Spleen (tissue), 7 donors: ENCODE measurements around the gene TRPV2.

Experiments used
- POLR2A ChIP-seq, 3 donors: fragments of 450-650 bp; IDR thresholded peaks; one replicate each; pipeline ENCODE4 v1.5.1; 2017; ENCODE audit warnings: antibody characterized with exemption in 3 of 3, mild to moderate bottlenecking in 1 of 3
- TF ChIP-seq, protein P1 (sequence below), 11 experiments: fragments of 200-600 bp in 7 of 11; fragments of 450-650 bp in 4 of 11; sonication (generic) in 4 of 11; IDR thresholded peaks in 8 of 11; conservative IDR thresholded peaks in 3 of 11; 1 replicate in 7 of 11; 2 replicates in 4 of 11; pipeline versions ENCODE4 v1.4.0 to v1.8.0; 2016 to 2021; ENCODE audit warnings: antibody characterized with exemption in 11 of 11, inconsistent platforms in 4 of 11, mild to moderate bottlenecking in 1 of 11
- donor health status: DM: no; HTN: no; CAD: no; lungs with moderate emphysema.
- donor health status: DM: no; HTN: no; CAD: no.
- donor health status: DM: no; HTN: no; CAD: no.

DNA sequence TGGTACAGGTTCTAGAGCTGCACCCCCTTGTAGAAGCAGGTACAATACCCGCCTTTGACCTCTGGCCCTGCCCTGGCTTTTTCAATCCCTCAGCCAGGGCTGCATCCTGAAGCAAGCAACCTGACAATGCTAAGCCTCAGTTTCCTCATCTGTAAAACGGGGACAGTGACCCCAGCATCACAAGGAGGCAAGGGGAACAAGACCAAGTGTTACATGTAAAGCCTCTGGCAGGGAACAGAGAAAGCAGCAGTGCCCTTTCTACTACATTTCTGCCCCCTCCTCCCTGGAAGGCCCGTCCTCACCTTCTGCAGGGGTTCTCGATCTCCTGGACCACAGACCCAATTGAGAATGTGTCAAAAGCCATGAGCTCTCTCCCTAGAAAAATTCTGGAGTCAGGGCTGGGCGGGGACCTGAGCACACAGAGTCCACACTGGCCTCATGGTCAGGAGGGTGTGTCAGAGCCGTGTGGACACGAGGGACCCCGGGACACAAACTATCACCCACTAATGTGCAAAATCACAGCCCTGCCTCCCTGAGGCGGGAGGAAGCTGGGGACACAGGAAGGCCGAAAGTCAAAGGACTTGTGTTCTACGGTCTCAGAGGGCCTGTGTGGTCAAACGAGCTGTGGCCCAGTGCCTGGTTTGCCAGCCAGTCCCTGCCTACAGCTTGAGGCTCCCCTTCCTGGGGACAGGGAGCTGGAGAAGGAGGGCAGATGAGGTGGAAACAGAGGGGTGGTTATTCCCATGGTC lies 49.1 kb downstream of the TRPV2 start:
- TF ChIP-seq, protein P1, sequence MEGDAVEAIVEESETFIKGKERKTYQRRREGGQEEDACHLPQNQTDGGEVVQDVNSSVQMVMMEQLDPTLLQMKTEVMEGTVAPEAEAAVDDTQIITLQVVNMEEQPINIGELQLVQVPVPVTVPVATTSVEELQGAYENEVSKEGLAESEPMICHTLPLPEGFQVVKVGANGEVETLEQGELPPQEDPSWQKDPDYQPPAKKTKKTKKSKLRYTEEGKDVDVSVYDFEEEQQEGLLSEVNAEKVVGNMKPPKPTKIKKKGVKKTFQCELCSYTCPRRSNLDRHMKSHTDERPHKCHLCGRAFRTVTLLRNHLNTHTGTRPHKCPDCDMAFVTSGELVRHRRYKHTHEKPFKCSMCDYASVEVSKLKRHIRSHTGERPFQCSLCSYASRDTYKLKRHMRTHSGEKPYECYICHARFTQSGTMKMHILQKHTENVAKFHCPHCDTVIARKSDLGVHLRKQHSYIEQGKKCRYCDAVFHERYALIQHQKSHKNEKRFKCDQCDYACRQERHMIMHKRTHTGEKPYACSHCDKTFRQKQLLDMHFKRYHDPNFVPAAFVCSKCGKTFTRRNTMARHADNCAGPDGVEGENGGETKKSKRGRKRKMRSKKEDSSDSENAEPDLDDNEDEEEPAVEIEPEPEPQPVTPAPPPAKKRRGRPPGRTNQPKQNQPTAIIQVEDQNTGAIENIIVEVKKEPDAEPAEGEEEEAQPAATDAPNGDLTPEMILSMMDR (IDR thresholded peaks at IDR 0.05 in 8 of 11, conservative IDR thresholded peaks at IDR 0.05 in 3 of 11): no peak
- no peak for TF ChIP-seq POLR2A (IDR thresholded peaks at IDR 0.05)
